Fibroblast of villous mesenchyme (primary cell): ENCODE data around the gene HMGB2. TPM values are rescaled to one million over a fixed set of nuclear protein-coding genes. Genes with fewer than 3 reads are reported as not detected.
A peak's percentile ranks its signal among the peaks of the same experiment; 100 is the strongest.

Experiments used
- DNase-seq: peaks from one replicate; pipeline ENCODE4 v3.0.0-alpha.2; 2010; ENCODE audit warnings: low read depth
- H3K4me3 ChIP-seq: 2 replicates; pipeline ENCODE4 v1.5.1; 2011; ENCODE audit warnings: low read depth, mild to moderate bottlenecking, low read length
- total RNA-seq: library from RNA; depleted of rRNA; stranded (reverse); fragments of >200 nt; gene quantifications from 2 replicates; pipeline ENCODE4 v1.2.3, GENCODE V29; 2012
- TF ChIP-seq, protein P1 (sequence below): IDR thresholded peaks from 2 replicates; pipeline ENCODE4 v1.5.1; 2012; ENCODE audit warnings: low read depth, mild to moderate bottlenecking, low read length; ENCODE audit not compliant: insufficient read depth

The HMGB2 gene
- total RNA-seq, 1 donor: 60.0 TPM

DNA sequence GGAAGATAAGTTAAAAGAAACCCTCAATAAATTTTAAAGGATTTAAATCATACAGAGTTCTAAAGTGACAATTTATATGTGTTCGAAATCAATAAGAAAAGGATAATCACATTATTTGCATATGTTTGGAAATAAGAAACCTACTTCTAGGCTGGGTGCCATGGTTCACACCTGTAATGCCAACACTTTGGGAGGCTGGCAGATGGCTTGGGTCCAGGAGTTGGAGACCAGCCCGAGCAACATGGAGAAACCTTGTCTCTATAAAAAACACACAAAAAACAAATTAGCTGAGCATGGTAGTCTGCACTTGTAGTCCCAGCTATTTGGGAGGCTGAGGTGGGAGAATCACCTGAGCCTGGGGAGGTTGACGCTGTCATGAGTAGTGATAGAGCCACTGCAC lies 28.5 kb upstream of the HMGB2 start:
- DNase-seq: no peak
- no peak overlapping the region for H3K4me3 ChIP-seq
- TF ChIP-seq, protein P1, sequence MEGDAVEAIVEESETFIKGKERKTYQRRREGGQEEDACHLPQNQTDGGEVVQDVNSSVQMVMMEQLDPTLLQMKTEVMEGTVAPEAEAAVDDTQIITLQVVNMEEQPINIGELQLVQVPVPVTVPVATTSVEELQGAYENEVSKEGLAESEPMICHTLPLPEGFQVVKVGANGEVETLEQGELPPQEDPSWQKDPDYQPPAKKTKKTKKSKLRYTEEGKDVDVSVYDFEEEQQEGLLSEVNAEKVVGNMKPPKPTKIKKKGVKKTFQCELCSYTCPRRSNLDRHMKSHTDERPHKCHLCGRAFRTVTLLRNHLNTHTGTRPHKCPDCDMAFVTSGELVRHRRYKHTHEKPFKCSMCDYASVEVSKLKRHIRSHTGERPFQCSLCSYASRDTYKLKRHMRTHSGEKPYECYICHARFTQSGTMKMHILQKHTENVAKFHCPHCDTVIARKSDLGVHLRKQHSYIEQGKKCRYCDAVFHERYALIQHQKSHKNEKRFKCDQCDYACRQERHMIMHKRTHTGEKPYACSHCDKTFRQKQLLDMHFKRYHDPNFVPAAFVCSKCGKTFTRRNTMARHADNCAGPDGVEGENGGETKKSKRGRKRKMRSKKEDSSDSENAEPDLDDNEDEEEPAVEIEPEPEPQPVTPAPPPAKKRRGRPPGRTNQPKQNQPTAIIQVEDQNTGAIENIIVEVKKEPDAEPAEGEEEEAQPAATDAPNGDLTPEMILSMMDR: no peak

DNA sequence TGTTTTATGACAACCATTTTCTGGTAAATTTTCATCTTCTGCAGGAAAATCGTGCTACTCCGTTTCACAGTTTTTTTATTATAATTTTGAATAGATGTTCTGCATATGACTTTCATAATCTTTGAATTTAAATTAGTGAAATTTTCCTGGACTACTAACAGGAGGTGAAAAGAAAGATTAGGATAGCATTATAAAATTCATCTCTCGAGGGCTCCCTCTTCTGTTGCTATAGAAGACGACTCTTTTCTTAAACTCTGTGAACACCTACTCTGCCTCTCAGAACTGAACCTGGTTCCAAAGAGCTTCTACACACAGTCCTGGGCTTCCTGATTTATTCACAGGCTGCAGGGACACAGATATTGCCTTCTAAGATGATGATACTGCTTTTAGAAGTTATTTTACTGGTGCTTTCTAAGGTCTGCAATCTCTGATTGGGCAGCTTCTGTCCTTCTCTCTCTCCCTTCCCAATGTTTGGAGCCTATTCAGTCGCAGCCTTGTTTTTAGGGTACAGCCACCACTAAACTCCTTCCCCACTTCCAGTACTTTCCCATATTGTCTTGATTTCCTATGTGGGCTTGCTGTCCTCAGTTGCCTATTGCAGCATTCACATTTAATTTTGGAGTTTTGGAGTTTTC lies 26.5 kb upstream of the HMGB2 start:
- no peak overlapping the region for H3K4me3 ChIP-seq
- peak; percentile 16 for DNase-seq
- TF ChIP-seq, protein P1: peak; percentile 42

DNA sequence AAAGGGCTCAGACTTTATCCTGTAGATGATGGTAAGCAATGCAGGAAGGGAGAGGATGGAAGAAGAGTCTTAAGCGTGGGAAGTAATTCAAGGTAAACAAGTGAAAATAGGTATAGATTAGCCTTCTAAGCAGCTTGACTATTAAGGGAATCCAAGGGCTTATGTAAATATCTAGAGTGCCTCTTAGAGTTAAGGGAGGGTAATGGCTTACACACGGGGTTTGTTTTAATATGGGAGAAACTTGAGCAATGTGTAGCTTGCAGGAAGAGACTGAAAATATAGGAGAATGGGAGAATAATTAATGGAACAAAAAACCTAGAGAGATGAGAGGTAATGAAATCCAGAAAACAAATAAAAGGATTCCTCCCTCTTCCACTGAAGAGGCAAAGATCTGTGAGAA lies 23.8 kb upstream of the HMGB2 start:
- TF ChIP-seq, protein P1: no peak
- DNase-seq: no peak
- H3K4me3 ChIP-seq: no peak overlapping the region

DNA sequence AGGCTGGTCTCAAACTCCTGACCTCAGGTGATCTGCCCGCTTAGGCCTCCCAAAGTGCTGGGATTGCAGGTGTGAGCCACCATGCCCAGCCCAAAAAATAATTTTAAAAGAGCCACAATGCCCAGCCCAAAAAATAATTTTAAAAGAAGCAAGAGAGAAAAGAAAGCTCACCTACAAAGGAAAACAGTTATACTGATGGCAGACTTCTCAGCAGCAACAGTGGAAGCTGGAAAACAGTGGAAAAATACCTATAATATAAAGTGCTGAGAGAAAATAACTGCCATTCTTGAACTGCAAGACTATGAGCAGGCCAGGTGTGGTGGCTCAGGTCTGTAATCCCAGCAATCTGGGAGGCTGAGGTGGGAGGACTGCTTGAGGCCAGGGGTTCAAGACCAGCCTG lies 13.3 kb upstream of the HMGB2 start:
- DNase-seq: no peak
- H3K4me3 ChIP-seq: no peak overlapping the region
- TF ChIP-seq, protein P1: no peak

DNA sequence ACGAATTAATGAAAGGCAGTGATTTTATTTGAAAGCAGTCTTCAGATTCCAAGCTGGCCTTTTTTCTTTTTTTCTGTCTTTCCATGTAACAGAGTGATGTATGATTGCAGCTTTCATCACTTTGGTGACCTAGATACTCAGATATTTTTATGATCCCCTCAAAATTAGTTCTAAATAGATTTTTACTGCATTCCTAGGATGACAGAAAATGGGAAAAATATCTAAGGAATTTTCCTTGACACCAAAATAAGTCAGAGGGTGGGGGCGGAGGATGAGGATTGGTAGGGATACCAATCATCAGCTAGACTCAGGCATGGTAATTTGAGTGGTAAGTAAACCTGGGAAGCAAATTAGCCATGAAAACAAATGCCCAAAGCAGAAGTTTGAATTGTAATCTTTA lies 11.9 kb upstream of the HMGB2 start:
- peak; percentile 24 for DNase-seq
- TF ChIP-seq, protein P1: no peak
- no peak overlapping the region for H3K4me3 ChIP-seq

DNA sequence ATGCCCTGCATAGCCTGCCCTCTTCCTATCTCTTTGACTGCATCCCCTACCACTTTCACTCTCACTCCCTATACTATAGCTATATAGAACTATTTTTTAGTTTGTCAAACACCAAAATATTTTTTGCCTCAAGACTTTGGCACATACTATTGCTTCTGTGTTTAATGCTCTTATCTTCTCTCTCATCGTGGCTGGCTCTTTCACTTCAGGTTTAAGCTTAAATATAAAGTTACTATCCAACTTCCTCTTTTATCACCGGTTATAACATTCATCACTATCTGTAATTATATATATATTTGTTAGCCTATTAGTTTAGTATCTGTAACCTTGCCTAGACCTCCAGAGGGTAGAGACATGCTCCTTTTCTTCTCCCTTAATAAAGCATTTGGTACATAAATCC lies 11.5 kb upstream of the HMGB2 start:
- TF ChIP-seq, protein P1: no peak
- DNase-seq: no peak
- H3K4me3 ChIP-seq: no peak overlapping the region

DNA sequence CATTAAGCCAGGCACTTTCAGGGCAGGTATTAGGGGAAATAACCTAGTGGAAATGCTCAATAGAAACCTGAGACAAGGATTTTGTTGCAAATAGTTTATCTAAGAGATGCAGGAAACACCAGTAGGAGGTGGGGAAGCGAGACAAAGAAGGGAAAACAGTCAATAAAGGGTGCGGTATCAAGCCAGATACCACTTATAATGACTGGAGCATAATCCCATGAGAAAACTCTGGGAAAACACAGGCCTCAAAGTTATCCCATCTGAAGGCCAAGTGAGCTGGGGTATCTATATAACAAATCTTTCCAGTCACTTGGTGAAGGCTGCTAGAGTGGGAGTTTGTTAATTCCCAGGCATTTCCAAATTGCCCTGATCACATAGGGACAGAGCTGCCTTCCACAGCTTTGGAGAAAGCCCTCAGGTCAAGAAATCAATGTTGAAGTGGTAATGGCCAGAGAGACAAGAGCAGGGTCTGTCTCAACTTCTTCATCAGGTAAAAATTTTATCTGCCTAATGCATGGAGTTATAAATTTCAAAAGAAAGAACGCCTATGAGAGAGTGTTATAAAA lies 9.8 kb upstream of the HMGB2 start:
- TF ChIP-seq, protein P1: no peak
- H3K4me3 ChIP-seq: no peak overlapping the region
- DNase-seq: no peak
